Measurements from ENCODE around the gene ERGIC1.

GRCh38 chr5:172828911-172829431, 5.1 kb upstream of the ERGIC1 start:
- TF ChIP-seq FOXM1 (IDR thresholded peaks at IDR 0.05; ENCODE audit: borderline replicate concordance): no peak
- no peak for TF ChIP-seq FOXA1 (IDR thresholded peaks at IDR 0.05)
- TF ChIP-seq NFRKB (IDR thresholded peaks at IDR 0.05): no peak
- no peak for TF ChIP-seq TARDBP (IDR thresholded peaks at IDR 0.05)
- TF ChIP-seq HDGF (IDR thresholded peaks at IDR 0.05; ENCODE audit: borderline replicate concordance): no peak
- no peak for TF ChIP-seq SP1 (IDR thresholded peaks at IDR 0.05)
- no peak for TF ChIP-seq FOXK2 (IDR thresholded peaks at IDR 0.05)
- no peak for TF ChIP-seq ZNF384 (IDR thresholded peaks at IDR 0.05)
- no peak for TF ChIP-seq CTBP1 (IDR thresholded peaks at IDR 0.05; ENCODE audit: borderline replicate concordance)
- TF ChIP-seq BHLHE40 (IDR thresholded peaks at IDR 0.05; ENCODE audit: borderline replicate concordance): no peak

Data from HEK293T (cell line).